Stimulated activated CD4-positive, alpha-beta T cell treated with anti-CD3 and anti-CD28 coated beads, Interleukin-4, amount 100 ng/mL, for 1 hour (primary cell): ENCODE measurements around the gene ABHD8.

ENCODE experiments used
- DNase-seq: peaks from one replicate; pipeline ENCODE4 v3.0.0-alpha.2; 2020

The ABHD8 gene

GRCh38 chr19:17263712-17264640, 39.2 kb downstream of the ABHD8 start:
- DNase-seq: no peak

GRCh38 chr19:17262557-17262956, 40.7 kb downstream of the ABHD8 start:
- no peak for DNase-seq

- DNase-seq: peak; percentile 91
Observed at GRCh38 chr19:17260842-17261325, 42.3 kb downstream of the ABHD8 start.

GRCh38 chr19:17259934-17260333, 43.3 kb downstream of the ABHD8 start:
- DNase-seq: no peak

GRCh38 chr19:17259118-17259780, 44.0 kb downstream of the ABHD8 start:
- DNase-seq: no peak

- no peak for DNase-seq
Observed at GRCh38 chr19:17256130-17256529, 47.1 kb downstream of the ABHD8 start.

- no peak for DNase-seq
Observed at GRCh38 chr19:17255150-17255621, 48.0 kb downstream of the ABHD8 start.

GRCh38 chr19:17254636-17255035, 48.6 kb downstream of the ABHD8 start:
- DNase-seq: no peak

GRCh38 chr19:17249887-17250548, 53.2 kb downstream of the ABHD8 start:
- no peak for DNase-seq

- no peak for DNase-seq
Observed at GRCh38 chr19:17248011-17248776, 55.0 kb downstream of the ABHD8 start.

- no peak for DNase-seq
Observed at GRCh38 chr19:17246681-17247425, 56.4 kb downstream of the ABHD8 start.

GRCh38 chr19:17245535-17245984, 57.7 kb downstream of the ABHD8 start, which contains the start of gene NR2F6:
TSS of gene NR2F6 (minus strand) at chr19:17245919. CDS start at chr19:17245220, 699 bp downstream.
- DNase-seq: no peak

GRCh38 chr19:17244618-17245534, 58.3 kb downstream of the ABHD8 start:
- no peak for DNase-seq

- DNase-seq: no peak
Observed at GRCh38 chr19:17243830-17244617, 59.2 kb downstream of the ABHD8 start.

GRCh38 chr19:17243211-17243829, 59.9 kb downstream of the ABHD8 start:
- DNase-seq: no peak

GRCh38 chr19:17242431-17243208, 60.6 kb downstream of the ABHD8 start:
- no peak for DNase-seq
